NCI-H510A treated with DMSO at 0.1 percent for 48 hours (cell line): ENCODE results near the gene ARGLU1.

Experiments used
- DNase-seq: peaks from one replicate; lab custom pipeline; 2025; lab: John Stamatoyannopoulos, UW

Gene ARGLU1

DNA sequence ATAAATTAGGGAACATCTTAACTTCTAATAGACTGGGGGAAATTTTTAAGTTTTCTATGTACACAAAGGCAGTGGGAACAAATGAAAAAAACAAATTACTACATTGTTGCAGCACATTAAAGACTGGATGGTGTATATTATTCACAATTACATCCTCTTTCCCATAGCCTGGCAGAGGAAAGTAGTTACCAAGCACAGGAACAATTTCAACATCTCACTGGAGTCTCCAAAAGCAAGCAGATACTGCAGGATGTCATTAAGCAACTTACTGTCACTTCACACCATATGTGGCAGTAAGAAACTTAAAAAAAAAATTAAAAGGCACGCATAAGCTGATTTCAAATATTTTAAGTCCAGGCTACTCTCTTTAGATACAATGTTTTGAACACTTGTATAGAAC, 26.1 kb downstream of the ARGLU1 start:
- no peak for DNase-seq

- no peak for DNase-seq
Measured at GRCh38 chr13:106540613-106541012, 27.3 kb downstream of the ARGLU1 start.

GRCh38 chr13:106537521-106537920, 30.4 kb downstream of the ARGLU1 start:
- DNase-seq = no peak

GRCh38 chr13:106536244-106537034, 31.5 kb downstream of the ARGLU1 start:
- peak; percentile 87 for DNase-seq

GRCh38 chr13:106535552-106536243, 32.2 kb downstream of the ARGLU1 start, which contains the start of gene EFNB2:
TSS of gene EFNB2 (minus strand) at chr13:106535662. CDS start at chr13:106534964, 698 bp downstream.
- peak; percentile 83 for DNase-seq

GRCh38 chr13:106534639-106535551, 33.0 kb downstream of the ARGLU1 start:
- DNase-seq = peak; percentile 52

- peak; percentile 46 for DNase-seq
Measured at GRCh38 chr13:106533943-106534638, 33.8 kb downstream of the ARGLU1 start.

- peak; percentile 64 for DNase-seq
Measured at GRCh38 chr13:106533101-106533942, 34.6 kb downstream of the ARGLU1 start.

DNA sequence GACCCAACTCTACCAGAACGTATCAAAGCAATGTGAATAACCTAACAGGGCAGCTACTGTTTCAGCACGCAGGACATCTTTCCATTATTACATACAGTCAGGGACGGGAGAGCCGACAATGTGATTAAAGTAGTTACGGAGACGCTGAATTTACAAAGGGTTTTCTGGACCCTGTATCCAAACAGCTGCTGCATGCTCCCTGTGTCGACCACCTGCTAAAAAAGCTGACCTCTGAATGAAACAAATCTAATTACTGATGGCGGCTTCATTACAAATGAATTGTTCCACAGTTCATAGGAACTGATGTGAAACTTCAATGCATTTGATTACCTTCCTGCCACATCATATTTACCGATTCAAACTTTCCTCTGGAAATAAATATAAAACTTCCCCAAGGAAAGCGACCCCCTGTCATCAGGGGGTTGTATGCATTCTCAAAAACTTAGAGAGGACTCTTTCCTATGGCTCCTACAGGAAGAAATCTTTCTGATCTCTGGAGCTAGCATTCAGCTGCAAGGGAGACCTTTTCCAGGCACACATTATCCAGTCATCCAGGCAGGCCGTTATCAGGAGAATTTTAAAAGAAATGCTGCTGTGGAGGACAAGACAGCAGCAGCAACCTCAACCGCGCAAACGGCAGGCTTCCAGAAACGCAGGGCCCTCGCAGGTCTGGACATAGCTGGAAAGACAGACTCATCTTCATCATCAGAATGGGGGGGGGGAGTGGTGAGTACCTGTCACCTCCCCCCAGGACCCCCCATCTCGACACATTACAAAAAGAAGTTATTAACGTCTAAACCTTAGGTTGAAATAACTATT, 35.6 kb downstream of the ARGLU1 start:
- no peak for DNase-seq

DNA sequence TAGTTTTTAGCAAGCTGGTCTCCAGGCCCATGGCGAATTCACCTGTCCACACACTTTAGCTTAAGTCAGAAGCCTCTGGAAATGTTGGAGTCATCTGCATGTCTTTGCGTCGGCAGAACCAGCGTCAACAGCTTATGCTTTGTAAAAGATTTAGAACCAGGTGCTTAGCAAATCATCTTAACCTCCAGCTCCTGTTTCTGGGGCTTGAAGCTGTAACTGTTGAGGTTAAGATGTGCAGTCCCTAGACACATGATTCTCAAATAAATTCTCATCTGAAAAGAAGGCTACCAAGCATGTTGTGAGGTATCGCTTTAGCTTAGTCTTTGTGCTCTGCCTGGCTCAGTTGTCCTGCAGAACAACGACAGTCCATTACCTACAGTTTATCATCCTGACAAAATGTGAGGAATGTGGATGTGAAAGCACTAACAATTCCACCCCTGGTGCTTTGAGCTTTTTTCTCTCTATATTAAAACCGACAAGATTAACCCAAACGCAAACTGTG, 36.9 kb downstream of the ARGLU1 start:
- no peak for DNase-seq

DNA sequence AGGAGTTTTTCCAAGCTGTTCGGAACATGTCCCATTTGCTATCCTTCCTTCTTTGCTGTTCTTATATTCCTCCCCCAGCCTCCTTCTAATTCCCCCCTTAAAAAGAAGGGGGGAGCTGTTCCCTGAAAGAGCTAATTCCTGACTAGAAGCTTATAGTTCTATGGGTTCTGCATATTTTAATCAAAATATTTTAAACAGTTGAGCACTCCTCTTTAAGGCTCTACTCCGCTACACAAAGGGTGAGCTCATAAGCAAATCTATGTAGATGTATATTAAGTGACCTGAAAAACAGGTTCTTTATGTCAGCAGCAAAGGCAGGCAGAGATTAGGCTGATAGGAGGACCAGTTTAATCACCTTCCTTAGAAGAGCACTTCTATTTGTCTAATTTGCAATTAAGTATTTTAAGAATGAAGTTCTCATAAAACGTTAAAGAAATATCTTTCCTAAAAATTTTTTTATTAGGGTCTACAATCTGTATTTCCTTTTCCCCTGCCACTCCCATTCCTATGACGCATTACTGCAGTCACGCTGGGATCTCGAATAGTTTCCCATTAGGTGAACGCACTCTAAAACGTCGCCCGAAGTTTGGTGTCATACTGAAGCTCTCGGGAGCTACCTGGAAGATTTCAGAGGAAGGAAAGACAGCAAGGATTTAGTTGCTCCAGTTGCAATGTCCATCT, 37.6 kb downstream of the ARGLU1 start:
- peak; percentile 61 for DNase-seq

DNA sequence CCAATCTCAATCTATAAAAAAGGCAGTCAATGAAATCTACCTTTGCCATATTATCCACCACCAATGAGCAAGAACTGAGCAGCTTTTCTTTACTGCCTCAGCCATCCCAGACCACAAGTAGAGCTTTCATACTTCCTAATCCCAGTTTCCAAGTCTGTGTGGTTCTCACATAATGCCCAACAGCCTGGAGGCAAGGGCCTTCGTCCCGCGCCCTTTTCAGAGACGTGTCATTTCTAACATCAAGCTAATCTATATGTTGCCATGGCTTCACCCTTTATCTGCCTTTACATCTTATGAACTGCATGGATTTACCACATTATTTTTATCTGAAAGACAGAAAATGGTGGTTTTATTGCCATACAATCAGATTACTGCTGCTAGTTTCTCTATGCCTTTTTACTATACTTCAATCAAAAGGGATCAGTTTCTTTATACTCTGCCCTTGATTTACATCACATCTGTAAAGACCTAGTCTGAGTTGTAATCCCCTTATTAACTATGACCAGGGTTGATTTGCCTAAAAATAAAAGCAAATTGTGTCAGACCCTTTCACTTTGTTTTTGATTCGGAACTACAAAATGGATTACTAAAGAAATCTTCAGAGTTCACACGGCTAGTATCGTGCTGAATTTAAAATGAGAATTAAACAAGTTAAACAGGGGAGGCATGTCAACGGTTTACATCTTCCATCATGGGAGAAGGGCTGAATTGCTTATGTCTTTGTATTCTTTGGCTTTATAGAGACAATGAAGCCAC, 38.3 kb downstream of the ARGLU1 start:
- DNase-seq = no peak

DNA sequence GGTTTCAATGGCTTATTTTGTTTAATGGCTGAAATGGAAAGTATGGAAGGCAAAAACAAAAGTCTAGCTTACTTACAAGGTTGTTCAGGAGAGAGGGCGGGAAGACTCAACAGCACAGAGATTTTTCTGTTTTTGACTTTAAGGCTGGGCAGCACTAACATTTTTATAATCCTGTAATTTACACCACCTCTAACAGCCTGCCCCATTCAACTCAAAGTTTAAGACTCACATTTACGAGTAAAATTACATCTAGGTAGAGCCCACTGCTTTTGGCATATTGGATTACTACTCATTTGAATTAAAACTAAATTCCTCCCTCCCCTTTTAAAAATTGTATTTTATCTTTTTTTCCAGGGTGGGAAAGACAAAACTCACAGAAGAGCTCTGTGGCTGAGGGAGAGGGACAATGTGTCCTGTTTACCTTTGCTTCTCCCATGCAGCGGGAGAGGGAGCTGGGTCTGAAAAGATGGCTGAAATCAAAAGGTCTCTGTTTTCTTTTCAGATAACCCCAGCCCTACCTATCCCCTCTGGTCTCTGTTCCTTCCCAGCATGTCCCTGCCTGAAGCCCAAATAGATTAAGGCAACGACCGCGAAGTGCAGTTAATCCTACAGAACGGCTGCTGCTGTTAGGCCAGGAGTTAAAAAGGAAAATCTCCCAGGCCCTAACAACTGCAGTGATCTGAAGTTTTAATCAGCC, 39.1 kb downstream of the ARGLU1 start:
- no peak for DNase-seq

GRCh38 chr13:106527826-106528225, 40.1 kb downstream of the ARGLU1 start:
- DNase-seq = peak; percentile 48

DNA sequence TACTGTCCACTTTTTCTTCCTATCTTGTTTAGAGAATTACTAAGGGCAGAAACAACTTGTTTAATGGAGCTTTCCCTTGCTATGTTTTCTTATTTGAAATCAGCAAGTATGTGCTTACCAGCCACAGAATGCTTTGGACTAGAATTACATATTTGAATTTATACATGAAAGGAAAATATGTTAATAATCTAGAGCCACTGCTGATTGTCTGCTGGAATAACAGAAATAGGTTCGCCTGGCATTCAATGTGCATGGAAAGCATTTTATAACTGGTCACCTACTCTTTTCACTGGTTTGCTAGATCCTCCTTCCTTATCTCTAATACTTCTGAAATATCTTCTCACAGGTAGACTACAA, 40.5 kb downstream of the ARGLU1 start:
- no peak for DNase-seq

GRCh38 chr13:106526738-106527444, 41.0 kb downstream of the ARGLU1 start:
- DNase-seq = no peak

DNA sequence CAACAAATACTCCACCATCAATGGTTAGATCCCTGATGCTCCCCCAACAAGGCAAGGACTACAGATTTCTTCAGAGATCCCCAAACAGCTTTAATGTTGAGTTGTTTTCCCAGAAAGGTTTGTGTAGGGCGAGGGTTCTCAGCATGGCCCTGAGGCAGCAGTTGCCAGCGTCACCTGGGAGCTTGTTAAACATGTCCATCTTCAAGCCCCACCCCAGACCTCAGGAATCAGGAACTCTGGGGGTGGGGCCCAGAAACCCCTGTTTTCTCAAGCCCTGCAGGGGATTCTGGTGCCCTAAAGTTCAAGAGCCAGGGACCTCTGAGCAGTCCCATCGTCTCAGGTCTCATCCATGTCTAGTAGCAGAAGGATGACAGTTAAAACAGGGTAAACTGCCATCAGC, 42.1 kb downstream of the ARGLU1 start:
- DNase-seq = no peak
